ENCODE data around the gene GRIA1. TPM values are rescaled to one million over a fixed set of nuclear protein-coding genes. Genes with fewer than 3 reads are reported as not detected.

Gene GRIA1
- polyA plus RNA-seq, 2 donors, result 0.01 TPM; not detected in 1

GRCh38 chr5:153807801-153808200 is 317.3 kb downstream of the GRIA1 start:
- H3K4me1 ChIP-seq (ENCODE audit: control insufficient read depth in 2 of 2, insufficient read depth in 2 of 2, low read length in 1 of 2), result no peaks in the 10 kb centered on the region
- 50 to 69% methylated on average over 2 of the region's 2 CpGs for WGBS, 2 donors
- H3K9me3 ChIP-seq (ENCODE audit: control insufficient read depth in 2 of 2, insufficient read depth in 1 of 2, low read depth in 1 of 2, low read length in 1 of 2), result no peaks in the 10 kb centered on the region
- H3K27me3 ChIP-seq (ENCODE audit: control insufficient read depth in 1 of 2, insufficient read depth in 2 of 2, low read length in 2 of 2), result no peaks in the 10 kb centered on the region
- no peak overlapping the region for H3K4me3 ChIP-seq (ENCODE audit: low read depth in 1 of 2, low read length in 2 of 2)
- H3K36me3 ChIP-seq (ENCODE audit: control insufficient read depth in 2 of 2, insufficient read depth in 2 of 2, low read length in 1 of 2), result no peaks in the 10 kb centered on the region
- H3K27ac ChIP-seq (ENCODE audit: low read depth in 2 of 2, low read length in 1 of 2), result no peak overlapping the region

- Histone ChIP-seq H3K36me3 (ENCODE audit: control insufficient read depth in 2 of 2, insufficient read depth in 2 of 2, low read length in 1 of 2) (no peaks in the 10 kb centered on the region), H3K4me1 (ENCODE audit: control insufficient read depth in 2 of 2, insufficient read depth in 2 of 2, low read length in 1 of 2) (no peaks in the 10 kb centered on the region), H3K9me3 (ENCODE audit: control insufficient read depth in 2 of 2, insufficient read depth in 1 of 2, low read depth in 1 of 2, low read length in 1 of 2) (no peaks in the 10 kb centered on the region), H3K27ac (ENCODE audit: low read depth in 2 of 2, low read length in 1 of 2) (no peak overlapping the region), H3K27me3 (ENCODE audit: control insufficient read depth in 1 of 2, insufficient read depth in 2 of 2, low read length in 2 of 2) (no peaks in the 10 kb centered on the region), H3K4me3 (ENCODE audit: low read depth in 1 of 2, low read length in 2 of 2) (no peak overlapping the region)
These were observed 318.7 kb downstream of the GRIA1 start for GRCh38 chr5:153809166-153809565.

- H3K36me3 ChIP-seq (ENCODE audit: control insufficient read depth in 2 of 2, insufficient read depth in 2 of 2, low read length in 1 of 2), result no peaks in the 10 kb centered on the region
- WGBS, 2 donors, result 61 to 74% methylated on average over 4 of the region's 4 CpGs
- H3K27ac ChIP-seq (ENCODE audit: low read depth in 2 of 2, low read length in 1 of 2), result no peak overlapping the region
- H3K4me1 ChIP-seq (ENCODE audit: control insufficient read depth in 2 of 2, insufficient read depth in 2 of 2, low read length in 1 of 2), result no peaks in the 10 kb centered on the region
- no peaks in the 10 kb centered on the region for H3K27me3 ChIP-seq (ENCODE audit: control insufficient read depth in 1 of 2, insufficient read depth in 2 of 2, low read length in 2 of 2)
- no peak overlapping the region for H3K4me3 ChIP-seq (ENCODE audit: low read depth in 1 of 2, low read length in 2 of 2)
- no peaks in the 10 kb centered on the region for H3K9me3 ChIP-seq (ENCODE audit: control insufficient read depth in 2 of 2, insufficient read depth in 1 of 2, low read depth in 1 of 2, low read length in 1 of 2)
These were observed 323.4 kb downstream of the GRIA1 start for GRCh38 chr5:153813901-153814300.

GRCh38 chr5:153816870-153817269 is 326.4 kb downstream of the GRIA1 start:
- no peaks in the 10 kb centered on the region for H3K9me3 ChIP-seq (ENCODE audit: control insufficient read depth in 2 of 2, insufficient read depth in 1 of 2, low read depth in 1 of 2, low read length in 1 of 2)
- H3K4me1 ChIP-seq (ENCODE audit: control insufficient read depth in 2 of 2, insufficient read depth in 2 of 2, low read length in 1 of 2), result no peaks in the 10 kb centered on the region
- WGBS, 2 donors, result 77% methylated on average over 2 of the region's 2 CpGs
- H3K27ac ChIP-seq (ENCODE audit: low read depth in 2 of 2, low read length in 1 of 2), result no peak overlapping the region
- H3K27me3 ChIP-seq (ENCODE audit: control insufficient read depth in 1 of 2, insufficient read depth in 2 of 2, low read length in 2 of 2), result no peaks in the 10 kb centered on the region
- H3K4me3 ChIP-seq (ENCODE audit: low read depth in 1 of 2, low read length in 2 of 2), result no peak overlapping the region
- no peaks in the 10 kb centered on the region for H3K36me3 ChIP-seq (ENCODE audit: control insufficient read depth in 2 of 2, insufficient read depth in 2 of 2, low read length in 1 of 2)

- H3K27me3 ChIP-seq (ENCODE audit: control insufficient read depth in 1 of 2, insufficient read depth in 2 of 2, low read length in 2 of 2), result no peaks in the 10 kb centered on the region
- no peak overlapping the region for H3K27ac ChIP-seq (ENCODE audit: low read depth in 2 of 2, low read length in 1 of 2)
- no peaks in the 10 kb centered on the region for H3K36me3 ChIP-seq (ENCODE audit: control insufficient read depth in 2 of 2, insufficient read depth in 2 of 2, low read length in 1 of 2)
- WGBS, 2 donors, result 86% methylated on average over 2 of the region's 2 CpGs
- H3K4me1 ChIP-seq (ENCODE audit: control insufficient read depth in 2 of 2, insufficient read depth in 2 of 2, low read length in 1 of 2), result no peaks in the 10 kb centered on the region
- no peaks in the 10 kb centered on the region for H3K9me3 ChIP-seq (ENCODE audit: control insufficient read depth in 2 of 2, insufficient read depth in 1 of 2, low read depth in 1 of 2, low read length in 1 of 2)
- H3K4me3 ChIP-seq (ENCODE audit: low read depth in 1 of 2, low read length in 2 of 2), result no peak overlapping the region
These were observed 328.2 kb downstream of the GRIA1 start for GRCh38 chr5:153818626-153819025.

- H3K27me3 ChIP-seq (ENCODE audit: control insufficient read depth in 1 of 2, insufficient read depth in 2 of 2, low read length in 2 of 2), result no peaks in the 10 kb centered on the region
- WGBS, 2 donors, result 30 to 49% methylated on average over 3 of the region's 3 CpGs
These were observed 332.6 kb downstream of the GRIA1 start for GRCh38 chr5:153823036-153823435.

GRCh38 chr5:153824909-153825308 is 334.4 kb downstream of the GRIA1 start:
- no peaks in the 10 kb centered on the region for H3K4me1 ChIP-seq (ENCODE audit: control insufficient read depth in 2 of 2, insufficient read depth in 2 of 2, low read length in 1 of 2)
- H3K27ac ChIP-seq (ENCODE audit: low read depth in 2 of 2, low read length in 1 of 2), result no peak overlapping the region
- H3K9me3 ChIP-seq (ENCODE audit: control insufficient read depth in 2 of 2, insufficient read depth in 1 of 2, low read depth in 1 of 2, low read length in 1 of 2), result peaks cover 0 to 4% of the 10 kb centered on the region in 2 donors
- H3K36me3 ChIP-seq (ENCODE audit: control insufficient read depth in 2 of 2, insufficient read depth in 2 of 2, low read length in 1 of 2), result no peaks in the 10 kb centered on the region
- no peak overlapping the region for H3K4me3 ChIP-seq (ENCODE audit: low read depth in 1 of 2, low read length in 2 of 2)
- H3K27me3 ChIP-seq (ENCODE audit: control insufficient read depth in 1 of 2, insufficient read depth in 2 of 2, low read length in 2 of 2), result no peaks in the 10 kb centered on the region
- WGBS, 2 donors, result 37 to 40% methylated on average over 6 of the region's 6 CpGs

More at GRCh38 chr5:153823036-153823435, 332.6 kb downstream of the GRIA1 start:
- Histone ChIP-seq H3K4me1 (ENCODE audit: control insufficient read depth in 2 of 2, insufficient read depth in 2 of 2, low read length in 1 of 2) (no peaks in the 10 kb centered on the region), H3K27ac (ENCODE audit: low read depth in 2 of 2, low read length in 1 of 2) (no peak overlapping the region), H3K4me3 (ENCODE audit: low read depth in 1 of 2, low read length in 2 of 2) (no peak overlapping the region), H3K9me3 (ENCODE audit: control insufficient read depth in 2 of 2, insufficient read depth in 1 of 2, low read depth in 1 of 2, low read length in 1 of 2) (peaks cover 0 to 1% of the 10 kb centered on the region in 2 donors), H3K36me3 (ENCODE audit: control insufficient read depth in 2 of 2, insufficient read depth in 2 of 2, low read length in 1 of 2) (no peaks in the 10 kb centered on the region)

- Histone ChIP-seq H3K4me3 (ENCODE audit: low read depth in 1 of 2, low read length in 2 of 2) (no peak overlapping the region), H3K36me3 (ENCODE audit: control insufficient read depth in 2 of 2, insufficient read depth in 2 of 2, low read length in 1 of 2) (no peaks in the 10 kb centered on the region), H3K27me3 (ENCODE audit: control insufficient read depth in 1 of 2, insufficient read depth in 2 of 2, low read length in 2 of 2) (no peaks in the 10 kb centered on the region), H3K9me3 (ENCODE audit: control insufficient read depth in 2 of 2, insufficient read depth in 1 of 2, low read depth in 1 of 2, low read length in 1 of 2) (peaks cover 0 to 4% of the 10 kb centered on the region in 2 donors), H3K4me1 (ENCODE audit: control insufficient read depth in 2 of 2, insufficient read depth in 2 of 2, low read length in 1 of 2) (no peaks in the 10 kb centered on the region), H3K27ac (ENCODE audit: low read depth in 2 of 2, low read length in 1 of 2) (no peak overlapping the region)
- 75% methylated on average over 4 of the region's 4 CpGs for WGBS, 2 donors
These were observed 336.9 kb downstream of the GRIA1 start for GRCh38 chr5:153827397-153827796.

GRCh38 chr5:153829510-153830065 is 339.1 kb downstream of the GRIA1 start:
- no peaks in the 10 kb centered on the region for H3K27me3 ChIP-seq (ENCODE audit: control insufficient read depth in 1 of 2, insufficient read depth in 2 of 2, low read length in 2 of 2)
- no peaks in the 10 kb centered on the region for H3K4me1 ChIP-seq (ENCODE audit: control insufficient read depth in 2 of 2, insufficient read depth in 2 of 2, low read length in 1 of 2)
- no peak overlapping the region for H3K27ac ChIP-seq (ENCODE audit: low read depth in 2 of 2, low read length in 1 of 2)
- WGBS, 2 donors, result 70% methylated on average over 8 of the region's 8 CpGs
- H3K4me3 ChIP-seq (ENCODE audit: low read depth in 1 of 2, low read length in 2 of 2), result no peak overlapping the region
- peaks cover 0 to 4% of the 10 kb centered on the region in 2 donors for H3K9me3 ChIP-seq (ENCODE audit: control insufficient read depth in 2 of 2, insufficient read depth in 1 of 2, low read depth in 1 of 2, low read length in 1 of 2)
- no peaks in the 10 kb centered on the region for H3K36me3 ChIP-seq (ENCODE audit: control insufficient read depth in 2 of 2, insufficient read depth in 2 of 2, low read length in 1 of 2)

GRCh38 chr5:153831973-153832372 is 341.5 kb downstream of the GRIA1 start:
- 51 to 68% methylated on average over 2 of the region's 2 CpGs for WGBS, 2 donors
- no peaks in the 10 kb centered on the region for H3K36me3 ChIP-seq (ENCODE audit: control insufficient read depth in 2 of 2, insufficient read depth in 2 of 2, low read length in 1 of 2)

More at GRCh38 chr5:153831973-153832372, 341.5 kb downstream of the GRIA1 start:
- no peaks in the 10 kb centered on the region for H3K27me3 ChIP-seq (ENCODE audit: control insufficient read depth in 1 of 2, insufficient read depth in 2 of 2, low read length in 2 of 2)
- no peaks in the 10 kb centered on the region for H3K4me1 ChIP-seq (ENCODE audit: control insufficient read depth in 2 of 2, insufficient read depth in 2 of 2, low read length in 1 of 2)
- no peak overlapping the region for H3K4me3 ChIP-seq (ENCODE audit: low read depth in 1 of 2, low read length in 2 of 2)
- H3K27ac ChIP-seq (ENCODE audit: low read depth in 2 of 2, low read length in 1 of 2), result no peak overlapping the region
- peaks cover 0 to 4% of the 10 kb centered on the region in 2 donors for H3K9me3 ChIP-seq (ENCODE audit: control insufficient read depth in 2 of 2, insufficient read depth in 1 of 2, low read depth in 1 of 2, low read length in 1 of 2)

All from esophagus (tissue), 2 donors.